GM12892 (cell line): Measurements from ENCODE around the gene LLPH.

Experiments used
- POLR2A ChIP-seq: IDR thresholded peaks from 2 replicates; pipeline ENCODE4 v1.6.1; 2011; ENCODE audit warnings: low read depth, low read length, control low read depth
- POLR2AphosphoS5 ChIP-seq: IDR thresholded peaks from 2 replicates; pipeline ENCODE4 v1.6.1; 2011; ENCODE audit warnings: low read depth, low read length, control low read depth
- TAF1 ChIP-seq: IDR thresholded peaks from 2 replicates; pipeline ENCODE4 v1.6.1; 2011; ENCODE audit warnings: low read depth, mild to moderate bottlenecking, control low read depth, low read length, borderline replicate concordance

- TF ChIP-seq POLR2A (no peak), TAF1 (no peak), POLR2AphosphoS5 (no peak)
Measured at GRCh38 chr12:66142826-66143225, 12.3 kb upstream of the LLPH start.
